HG02884 (cell line): ENCODE measurements around the gene CHD2.

Experiments used
- ATAC-seq: cut with Tn5 transposase; IDR thresholded peaks from one replicate; pipeline ENCODE4 v1.9.1; 2021; ENCODE audit warnings: mild to moderate bottlenecking, moderate library complexity; ENCODE audit not compliant: unreplicated experiment

The CHD2 gene

DNA sequence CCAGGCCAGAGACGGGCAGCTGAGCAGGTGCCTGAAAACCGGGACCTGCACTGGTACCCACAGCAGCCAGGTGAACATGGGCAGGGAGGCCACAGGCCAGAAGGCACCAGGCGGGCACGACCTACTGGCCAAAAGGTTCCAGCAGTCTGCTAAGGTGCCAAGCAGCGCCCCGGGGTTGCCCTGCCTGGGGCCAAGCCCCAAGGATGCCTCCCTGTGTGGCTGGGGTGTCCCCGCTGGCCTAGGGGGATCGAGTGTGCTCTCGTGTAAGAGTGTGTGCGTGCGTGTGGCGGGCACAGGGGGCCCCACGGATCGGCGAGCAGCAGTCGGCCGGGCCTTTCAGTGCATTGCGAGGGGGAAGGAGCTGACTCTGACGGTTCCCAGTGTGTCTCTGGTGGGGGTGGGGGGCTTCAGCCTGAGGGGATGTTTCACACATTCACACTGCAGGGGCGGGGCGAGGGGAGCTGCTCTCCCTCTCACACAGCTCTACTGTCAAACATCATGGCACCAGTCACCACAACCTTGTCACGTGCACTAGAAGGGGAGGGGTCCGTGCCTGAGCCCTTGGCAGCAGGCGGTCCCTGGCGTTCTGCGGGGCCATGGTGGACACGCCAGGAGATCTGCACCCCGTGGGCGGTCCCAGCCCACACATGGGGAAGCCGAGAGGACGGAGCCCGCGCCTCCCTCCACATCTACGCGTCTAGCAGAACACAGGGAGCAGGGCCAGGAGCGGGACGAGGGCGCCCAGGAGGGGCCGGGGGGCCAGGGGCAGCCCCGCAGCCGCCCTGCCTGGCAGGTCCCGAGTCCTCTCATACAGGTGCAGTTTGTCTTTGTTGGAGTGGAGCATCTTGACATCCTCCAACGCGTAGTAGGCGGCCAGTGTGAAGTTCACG lies 144.4 kb downstream of the CHD2 start:
- no peak for ATAC-seq

DNA sequence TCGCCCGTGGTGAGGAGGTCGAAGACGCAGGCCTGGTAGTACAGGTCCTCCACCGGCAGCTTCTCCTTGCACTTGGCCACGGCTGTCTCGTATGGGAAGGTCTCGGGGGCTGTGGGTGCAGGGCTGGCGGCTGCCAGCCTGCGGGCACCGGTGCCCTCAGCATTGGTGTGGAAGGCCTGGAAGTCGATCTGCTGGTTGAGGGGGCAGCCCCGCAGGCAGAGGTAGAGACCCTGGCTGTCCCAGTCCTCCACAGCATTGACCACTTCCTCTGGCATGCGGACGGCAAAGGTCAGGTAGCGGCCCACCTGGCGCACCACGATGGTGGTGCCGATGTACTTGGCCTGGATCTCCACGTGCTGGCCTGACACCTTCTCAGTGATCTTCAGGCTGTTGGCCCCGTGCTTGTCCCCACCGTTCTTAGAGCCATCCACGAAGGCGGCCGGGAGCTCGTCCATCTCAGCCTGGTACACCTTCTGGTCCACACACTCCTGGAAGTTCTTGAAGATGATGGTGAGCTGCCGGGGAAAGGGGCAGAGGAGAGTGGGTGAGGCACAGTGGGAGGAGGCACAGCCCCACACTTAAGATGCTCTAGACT lies 145.2 kb downstream of the CHD2 start:
- no peak for ATAC-seq

DNA sequence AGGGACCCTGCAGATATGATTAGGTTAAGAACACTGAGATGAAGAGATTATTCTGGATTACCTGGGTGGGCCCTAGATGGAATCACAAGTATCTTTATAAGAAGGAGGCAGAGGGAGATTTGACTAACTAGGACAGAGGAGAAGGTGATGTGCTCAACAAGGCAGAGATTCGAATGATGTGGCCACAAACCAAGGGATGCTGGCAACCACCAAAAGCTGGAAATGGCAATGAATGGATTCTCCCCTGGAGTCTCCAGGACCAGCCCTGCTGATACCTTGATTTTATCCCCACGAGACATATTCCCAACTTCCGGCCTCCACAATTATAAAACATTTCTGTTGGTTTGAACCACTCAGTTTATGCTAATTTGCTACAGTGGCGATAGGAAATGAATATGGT lies 146.0 kb downstream of the CHD2 start:
- ATAC-seq = no peak

DNA sequence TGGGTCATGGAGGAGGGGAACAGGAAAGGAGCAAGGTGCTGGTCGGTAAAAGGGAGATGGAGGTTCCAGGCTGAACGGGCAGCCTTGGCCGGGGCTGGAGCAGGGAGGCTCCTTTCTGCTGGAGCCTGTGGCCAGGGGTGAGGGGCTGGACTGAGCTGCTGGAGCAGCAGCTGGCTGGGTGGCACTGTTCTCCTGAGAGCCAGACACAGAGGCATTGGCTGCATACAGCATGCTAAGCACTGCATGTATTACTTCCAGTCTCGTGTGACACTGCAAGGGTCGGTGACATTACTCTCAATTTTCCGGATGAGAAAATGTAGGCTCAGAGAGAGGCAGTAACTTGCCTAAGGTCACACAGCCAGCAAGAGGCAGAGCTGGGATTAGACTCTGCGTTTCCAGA lies 146.6 kb downstream of the CHD2 start:
- no peak for ATAC-seq

DNA sequence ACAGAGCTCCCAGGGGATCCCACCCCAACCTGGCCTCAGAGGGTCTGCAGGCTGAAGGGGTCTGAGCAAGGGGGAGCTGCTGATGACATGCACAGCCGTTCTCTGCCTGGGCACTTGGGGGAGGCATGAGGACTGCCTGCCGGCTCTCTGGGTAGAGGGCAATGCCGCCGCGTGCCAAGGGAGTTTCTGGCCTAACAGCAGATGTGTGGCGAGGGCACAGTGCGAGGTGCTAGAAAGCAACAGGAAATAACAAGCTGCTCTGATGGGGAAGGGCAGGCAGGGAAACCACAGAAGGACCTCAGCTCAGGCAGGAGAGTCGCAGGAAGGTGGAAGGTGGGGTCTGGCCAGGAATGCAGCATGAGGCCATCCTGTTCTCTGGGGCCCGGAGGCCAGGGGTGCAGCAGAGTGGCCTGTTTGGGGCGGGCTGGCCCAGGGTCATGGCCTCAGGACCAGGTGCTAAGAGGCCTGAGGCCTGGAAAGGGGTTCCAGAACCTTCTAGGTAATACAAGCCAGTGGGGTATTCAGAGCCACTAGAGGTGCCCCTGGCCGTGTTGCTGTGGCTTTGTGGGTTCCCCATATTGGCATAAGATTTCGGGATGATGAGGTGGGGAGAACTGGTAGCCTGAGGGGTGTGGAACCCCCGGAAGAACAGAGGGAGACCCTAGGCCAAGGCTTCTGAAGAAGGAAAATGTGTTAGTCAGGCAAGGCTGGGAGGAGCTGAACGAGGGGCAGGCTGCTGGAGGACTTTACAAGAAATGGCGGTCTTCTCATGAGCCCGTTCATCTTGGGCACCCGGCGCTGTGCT lies 147.7 kb downstream of the CHD2 start:
- no peak for ATAC-seq

DNA sequence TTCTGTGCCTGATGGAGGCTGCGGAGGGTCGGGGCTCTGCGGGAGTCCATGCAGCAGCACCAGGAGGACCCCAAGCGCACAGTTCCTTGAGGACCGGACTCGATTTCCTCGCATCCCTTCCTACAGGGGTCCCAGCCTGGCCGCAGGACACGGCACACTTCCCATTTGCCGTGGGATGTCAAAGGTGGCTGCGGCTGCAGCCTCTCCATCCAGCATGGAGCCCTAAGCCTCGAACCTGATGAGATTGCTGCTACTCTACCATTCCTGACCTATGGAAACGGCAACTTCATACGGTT lies 148.2 kb downstream of the CHD2 start:
- ATAC-seq = no peak

DNA sequence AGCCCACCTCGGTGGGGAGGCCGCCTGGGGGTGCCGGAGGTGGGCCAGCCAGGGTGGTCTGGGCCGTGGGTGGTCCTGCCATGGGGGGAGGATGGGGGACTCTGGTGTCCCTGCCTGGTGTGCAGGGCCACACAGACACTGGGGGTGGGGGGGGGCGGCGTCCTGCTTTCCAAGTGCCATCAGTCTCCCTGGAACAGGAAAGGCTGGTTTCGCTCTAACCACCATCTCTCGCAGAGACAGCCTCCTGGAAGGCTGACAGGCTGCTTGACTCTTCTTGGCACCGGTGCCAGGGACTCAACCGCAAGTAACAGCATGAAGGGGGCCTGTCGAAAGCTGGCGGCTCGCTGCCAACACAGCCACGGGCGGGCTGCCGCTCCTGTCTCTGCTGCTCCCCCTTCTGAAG lies 148.6 kb downstream of the CHD2 start:
- no peak for ATAC-seq

DNA sequence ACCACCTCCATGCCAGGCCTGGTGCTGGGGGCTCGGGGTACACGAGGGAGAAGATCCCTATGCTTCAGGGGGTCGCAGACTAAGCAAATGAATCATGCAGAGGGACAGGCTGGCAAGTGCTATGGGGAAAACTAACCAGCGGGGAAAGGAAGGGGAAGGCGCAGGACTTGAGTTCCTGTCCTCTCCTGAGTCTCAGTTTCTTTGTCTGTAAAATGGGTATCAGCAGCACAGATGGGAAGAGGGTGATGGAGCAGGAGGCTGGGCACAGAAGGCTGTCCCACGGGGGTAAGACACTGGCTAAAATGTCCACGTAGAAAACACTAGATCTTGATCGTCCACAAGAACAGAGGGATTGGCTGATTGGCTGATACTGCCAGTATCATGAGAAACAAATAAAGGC lies 149.1 kb downstream of the CHD2 start:
- no peak for ATAC-seq

DNA sequence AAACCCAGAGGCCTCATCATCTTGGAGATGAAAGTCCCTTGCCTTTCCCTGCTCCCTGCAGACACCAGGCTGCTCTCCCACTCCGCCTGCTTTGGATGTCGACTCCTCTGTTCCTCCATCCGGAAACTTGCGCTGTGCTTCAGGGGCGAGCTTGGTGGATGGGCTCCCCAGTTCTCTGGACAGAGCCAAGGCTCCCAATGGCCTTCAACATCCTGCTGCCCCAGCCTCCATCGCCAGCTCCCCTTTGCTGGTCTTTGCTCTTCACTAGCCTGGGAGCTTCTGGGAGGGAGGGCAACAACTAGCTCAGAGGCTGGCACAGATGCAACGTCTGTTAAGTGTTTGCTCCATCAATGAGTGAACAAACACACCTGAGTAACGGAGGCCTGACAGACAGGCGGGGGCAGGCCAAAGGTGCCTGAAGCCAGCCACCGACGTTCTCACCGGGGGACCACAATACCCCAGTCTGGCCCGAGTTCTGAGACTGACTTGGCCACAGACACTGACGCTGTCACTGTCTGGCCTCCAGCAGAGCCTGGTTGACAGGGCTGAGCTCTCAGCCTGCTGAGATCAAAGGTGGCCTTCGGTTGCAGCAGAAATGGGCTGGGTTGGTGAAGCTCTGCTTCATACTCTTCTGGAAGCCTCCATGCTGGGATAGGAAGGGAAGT lies 149.9 kb downstream of the CHD2 start:
- no peak for ATAC-seq

DNA sequence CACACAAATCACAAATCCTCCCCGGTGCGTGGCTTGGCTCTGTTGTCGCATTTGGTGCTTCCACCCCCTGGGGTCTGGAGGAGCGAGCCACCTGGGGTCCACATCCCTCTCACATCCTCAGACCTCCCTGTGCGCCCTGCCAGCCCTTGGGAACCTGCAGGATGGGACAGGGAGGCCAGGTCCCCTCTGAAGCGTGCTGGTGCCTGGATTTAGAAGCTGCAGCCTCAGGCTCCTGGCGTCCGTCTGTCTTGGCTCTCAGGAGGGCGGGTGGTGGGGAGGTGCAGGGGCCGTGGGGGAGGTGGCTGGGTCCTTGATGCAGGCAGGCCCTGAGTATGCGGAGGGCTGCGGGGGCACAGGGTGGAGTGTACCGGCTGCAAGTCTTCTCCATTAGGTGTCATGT lies 150.5 kb downstream of the CHD2 start:
- ATAC-seq = no peak

DNA sequence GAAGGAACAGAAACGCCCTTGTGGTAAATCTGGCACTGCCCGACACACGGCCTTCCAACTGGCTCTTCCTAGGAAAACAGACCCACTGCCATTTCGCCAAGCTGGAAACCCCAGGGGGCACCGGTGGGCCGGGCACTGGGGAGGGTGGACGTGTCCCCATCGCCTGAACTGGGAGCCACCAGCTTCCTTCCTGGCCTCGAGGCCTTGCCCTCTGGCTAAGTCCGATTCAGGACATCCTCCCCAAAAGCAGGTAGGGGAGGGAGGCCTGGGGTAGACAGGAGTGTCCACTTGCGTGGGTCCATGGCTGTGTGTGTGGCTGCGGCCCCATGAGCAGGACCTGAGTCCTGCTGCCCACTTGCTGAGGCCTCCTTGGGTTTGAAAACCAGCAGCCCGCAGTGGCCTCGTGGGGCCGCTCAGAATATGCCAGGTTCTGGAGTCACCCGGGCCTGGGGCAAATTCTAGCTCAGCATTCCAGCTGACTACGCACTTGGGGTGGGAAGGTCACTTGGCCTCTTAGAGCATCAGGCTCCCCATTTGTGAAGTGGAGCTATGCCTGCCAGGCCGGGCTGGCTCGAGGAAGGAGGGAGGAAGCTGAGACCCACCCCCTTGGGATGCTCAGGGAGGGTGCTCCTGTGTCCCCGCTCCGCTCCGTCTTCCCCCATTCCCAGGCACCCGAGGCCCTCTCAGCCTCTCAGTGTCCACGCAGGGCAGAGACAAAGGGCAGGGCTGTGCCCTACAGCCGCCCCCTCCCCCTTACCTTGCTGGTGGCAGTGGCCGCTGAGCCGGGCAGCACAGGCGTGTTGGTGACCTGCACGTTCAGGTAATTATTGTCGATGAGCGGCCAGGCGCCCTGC lies 151.3 kb downstream of the CHD2 start:
- ATAC-seq = no peak

DNA sequence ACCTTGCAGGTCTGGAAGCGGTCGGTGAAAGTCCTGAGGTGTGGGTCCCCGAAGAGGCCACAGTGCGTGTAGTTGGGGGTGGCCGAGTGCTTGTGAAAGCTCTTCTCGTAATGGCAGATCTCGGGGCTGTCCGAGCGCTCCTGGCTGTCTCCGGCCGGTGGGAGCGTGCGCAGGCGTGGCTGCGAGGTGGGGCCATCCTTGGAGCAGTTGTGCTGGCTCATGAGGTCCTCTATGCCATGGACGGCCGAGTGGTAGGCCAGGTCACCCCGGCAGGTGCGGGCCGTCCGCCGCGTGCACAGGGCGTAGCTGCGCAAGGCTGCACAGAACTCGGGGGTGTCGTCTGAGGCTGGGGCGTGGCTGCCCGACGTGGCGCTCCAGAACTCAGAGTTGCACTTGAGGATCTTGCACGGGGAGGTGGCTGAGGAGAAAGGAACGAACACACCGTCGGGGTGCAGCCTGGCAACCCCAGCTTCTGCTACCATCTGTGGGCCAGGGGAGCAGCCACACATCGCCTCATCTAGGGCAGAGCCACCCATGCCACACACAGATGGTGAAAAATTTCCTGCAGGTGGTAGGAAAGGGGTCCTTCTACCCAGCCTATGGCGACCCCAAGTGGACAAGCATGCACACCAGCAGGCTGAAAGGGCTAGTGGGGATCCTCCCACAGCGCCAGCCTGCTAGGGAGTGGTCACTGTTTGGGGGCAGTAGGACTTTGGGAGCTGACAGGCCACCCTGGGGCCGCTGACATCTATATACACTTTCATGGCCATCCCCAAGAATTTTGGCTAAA lies 152.2 kb downstream of the CHD2 start:
- ATAC-seq = no peak

DNA sequence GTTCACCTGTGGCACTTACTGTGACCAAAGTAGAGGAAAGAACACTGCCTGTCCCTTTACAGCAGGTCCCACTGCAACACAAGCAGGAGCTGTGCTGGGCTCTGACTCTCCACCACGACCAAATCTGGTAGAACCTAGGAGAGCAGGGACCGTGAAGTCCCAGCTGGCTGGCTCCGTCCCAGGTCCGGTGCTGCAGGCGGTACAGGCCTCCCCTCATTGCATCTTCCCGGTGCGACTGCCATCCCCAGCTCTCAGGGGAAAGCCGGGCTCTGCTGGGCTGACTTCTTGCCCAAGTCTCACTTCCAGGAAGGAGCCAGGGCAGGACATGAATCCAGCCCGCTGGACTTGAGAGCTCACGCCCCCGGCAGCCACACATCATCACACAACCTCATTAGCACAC lies 155.1 kb downstream of the CHD2 start:
- ATAC-seq = no peak

DNA sequence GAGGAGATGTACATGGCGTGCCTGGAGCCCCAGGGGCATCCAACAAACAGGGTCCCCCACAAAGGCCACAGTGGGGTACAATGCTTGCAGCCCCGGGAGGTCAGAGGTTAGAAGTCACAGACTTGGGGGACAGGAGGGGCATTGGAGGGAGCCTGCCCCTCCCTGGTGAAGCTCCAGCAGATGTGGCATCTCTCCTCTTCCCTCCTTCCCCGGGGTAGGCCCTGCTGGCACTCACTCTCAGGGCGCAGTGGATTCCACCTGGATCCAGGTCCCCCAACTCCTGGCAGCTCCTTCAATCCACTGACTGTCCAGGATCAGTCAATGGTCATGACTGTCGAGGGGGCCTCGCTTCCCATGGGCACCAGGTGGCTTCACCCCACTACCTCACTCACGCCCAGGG lies 156.7 kb downstream of the CHD2 start:
- no peak for ATAC-seq

DNA sequence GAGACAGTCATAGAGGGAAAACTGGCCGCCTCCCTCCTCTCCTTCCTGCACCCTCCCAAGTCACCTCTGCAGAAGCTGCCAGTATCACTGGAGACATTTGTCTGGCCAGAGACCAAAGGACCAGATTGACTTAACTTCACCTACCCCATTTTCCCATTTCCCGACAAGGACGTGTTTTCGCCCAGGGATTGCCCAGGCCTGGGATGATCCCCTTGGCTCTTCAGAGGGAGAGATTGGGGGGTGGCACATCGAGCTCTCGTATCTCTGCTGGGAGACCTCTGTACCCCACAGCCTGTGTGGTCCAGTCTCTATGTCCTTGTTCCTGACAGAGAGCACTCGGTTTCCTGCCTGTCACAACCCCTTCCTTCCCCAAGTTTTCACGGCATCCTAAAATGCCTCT lies 157.5 kb downstream of the CHD2 start:
- no peak for ATAC-seq

DNA sequence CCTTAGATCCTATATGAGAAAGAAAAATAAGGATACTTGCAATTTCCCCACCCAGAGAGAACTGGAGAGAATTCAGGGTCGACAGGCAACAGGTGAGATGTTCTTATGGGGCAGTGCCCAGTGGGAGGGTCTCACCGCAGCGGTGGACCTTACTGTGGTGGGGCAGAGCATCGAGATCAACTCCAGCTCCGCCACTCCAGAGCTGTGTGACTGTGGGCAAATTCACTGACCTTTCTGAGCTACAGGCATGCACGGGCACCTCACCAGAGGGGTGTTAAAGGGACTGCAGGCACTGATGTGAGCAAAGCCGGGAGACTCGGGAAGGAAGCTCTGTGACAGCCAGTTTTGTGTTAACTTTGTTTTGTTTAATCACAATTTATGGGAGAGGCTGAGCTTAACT lies 158.0 kb downstream of the CHD2 start:
- ATAC-seq = no peak

DNA sequence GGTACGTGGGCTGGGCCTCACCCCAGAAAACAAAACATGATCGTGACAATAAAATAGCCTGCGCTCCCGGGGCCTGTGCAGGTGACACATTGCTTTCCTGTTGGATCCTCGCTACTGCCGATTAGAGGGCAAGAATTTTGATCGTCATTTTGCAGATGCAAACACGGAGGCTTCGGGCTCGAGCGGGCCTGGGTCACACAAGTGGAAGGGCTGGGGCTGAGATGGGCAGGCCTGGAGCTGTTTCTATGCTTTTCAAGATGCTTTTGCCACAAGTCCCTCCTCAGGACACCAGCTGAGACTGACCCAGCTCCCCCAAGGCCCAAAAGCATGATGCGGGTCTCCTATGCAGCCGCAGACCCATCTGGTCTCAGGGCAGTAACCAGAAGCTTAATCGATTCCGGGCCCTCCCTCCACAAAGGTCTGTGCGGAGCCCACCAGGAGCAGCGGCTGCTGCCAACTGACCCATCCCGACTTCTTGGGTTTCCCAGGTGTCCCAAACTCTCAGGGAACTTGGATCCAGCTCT lies 158.8 kb downstream of the CHD2 start:
- ATAC-seq = no peak

DNA sequence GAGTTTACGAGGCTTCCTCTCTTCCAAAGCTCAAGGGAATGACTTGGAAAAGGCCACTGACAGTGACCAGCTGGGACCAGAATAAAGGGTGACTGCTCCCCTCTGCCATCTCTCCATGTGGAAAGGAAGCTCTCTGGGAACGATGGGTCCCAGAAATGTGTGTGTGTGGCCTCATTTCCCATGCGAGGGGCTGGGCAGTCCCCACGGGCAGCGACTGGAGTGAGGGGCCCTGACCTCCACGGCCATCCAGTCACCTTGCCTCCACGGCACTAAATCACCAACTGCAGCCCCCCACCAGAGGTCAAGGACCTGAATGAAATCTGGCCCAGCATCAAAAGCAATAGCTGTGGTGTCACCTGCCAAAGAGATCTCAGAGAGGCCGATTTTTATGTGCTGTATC lies 159.3 kb downstream of the CHD2 start:
- ATAC-seq = no peak
